ENCODE results near the gene EFNA5.
"Not testable (repeated sequence)": the region's sequence is repeated elsewhere in the genome, so short reads cannot be mapped to it uniquely, and the experiment has no call there.

The EFNA5 gene

GRCh38 chr5:107346580-107346979, 324.2 kb downstream of the EFNA5 start:
- DNase-seq: not testable (repeated sequence)

DNA sequence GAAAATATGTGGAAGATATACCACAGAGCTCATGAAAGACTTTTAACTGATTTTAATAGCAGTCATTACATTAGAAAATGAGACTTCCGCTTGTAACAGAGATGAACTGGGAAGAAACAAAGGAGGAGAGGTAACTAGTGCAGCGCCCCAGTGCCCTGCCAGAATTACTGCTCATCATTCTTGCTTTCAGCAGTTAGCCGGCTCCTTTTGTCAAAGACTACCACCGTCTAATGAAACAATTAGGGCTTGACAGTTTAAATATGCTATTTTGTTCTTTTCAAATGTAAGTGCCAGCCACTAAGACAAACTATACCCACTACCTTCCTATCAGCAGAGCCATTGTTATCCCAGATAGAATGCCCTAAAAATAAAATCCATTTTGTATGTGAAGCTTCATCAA, 328.4 kb downstream of the EFNA5 start:
- DNase-seq: peak; percentile 37

- no peak for DNase-seq
Observed at GRCh38 chr5:107341376-107342084, 329.2 kb downstream of the EFNA5 start.

GRCh38 chr5:107340631-107341030, 330.1 kb downstream of the EFNA5 start:
- DNase-seq: no peak

GRCh38 chr5:107338335-107338734, 332.4 kb downstream of the EFNA5 start:
- DNase-seq: no peak

- DNase-seq: no peak
Observed at GRCh38 chr5:107337281-107337680, 333.5 kb downstream of the EFNA5 start.

DNA sequence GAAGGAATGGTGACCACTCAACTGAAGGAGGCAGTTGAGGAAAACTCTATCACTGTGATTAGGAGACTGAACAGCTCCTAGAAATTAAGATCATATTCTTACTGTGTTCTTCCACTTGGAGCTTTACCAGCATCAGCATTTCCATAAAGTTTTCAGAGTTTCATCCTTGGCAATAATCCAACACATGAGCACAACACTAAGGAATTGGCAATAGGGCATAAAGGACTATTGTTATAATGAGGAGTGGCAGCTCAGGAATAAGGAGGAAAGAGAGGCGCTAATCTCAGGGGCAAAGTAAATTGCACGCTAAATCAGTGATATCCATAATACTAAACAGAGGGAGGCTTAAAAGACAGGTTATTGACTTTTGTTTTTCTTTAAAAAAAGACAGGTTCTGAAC, 338.9 kb downstream of the EFNA5 start:
- DNase-seq: no peak

- DNase-seq: no peak
Observed at GRCh38 chr5:107331312-107331711, 339.4 kb downstream of the EFNA5 start.

DNA sequence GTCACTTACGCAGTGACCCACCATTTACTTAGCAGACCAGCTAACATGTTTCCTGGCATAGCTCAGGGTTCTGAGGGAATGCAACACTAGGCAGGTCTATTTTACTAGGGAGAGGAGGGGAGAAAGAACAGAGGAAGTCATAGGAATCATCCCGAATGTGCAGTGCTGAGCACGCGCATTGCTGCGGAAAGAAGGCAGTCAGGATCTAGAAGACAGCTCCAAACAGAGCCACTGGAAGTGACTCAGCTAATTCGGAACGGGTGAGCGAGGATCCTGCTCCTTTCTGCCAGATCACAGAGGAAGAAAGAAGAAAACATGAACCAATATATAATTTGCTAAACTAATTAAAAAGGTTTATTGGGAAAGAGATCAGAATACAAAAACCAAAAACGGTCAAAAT, 339.8 kb downstream of the EFNA5 start:
- no peak for DNase-seq

- DNase-seq: no peak
Observed at GRCh38 chr5:107329850-107330249, 340.9 kb downstream of the EFNA5 start.
